Fibroblast of lung (primary cell): ENCODE measurements around the gene HCN1. TPM values are rescaled to one million over a fixed set of nuclear protein-coding genes. Genes with fewer than 3 reads are reported as not detected.
A peak's percentile ranks its signal among the peaks of the same experiment; 100 is the strongest.

Experiments used
- DNase-seq, 2 donors: peaks; one replicate each; pipeline versions ENCODE4 v3.0.0 to v3.0.0-alpha.2; 2010; ENCODE audit warnings: low read depth in 2 of 2
- H2AFZ ChIP-seq: 2 replicates; pipeline ENCODE4 v1.5.1; 2012; ENCODE audit warnings: low read length, control low read depth, inconsistent platforms
- H3K27ac ChIP-seq: 2 replicates; pipeline ENCODE4 v1.5.1; 2011; ENCODE audit warnings: low read length, control low read depth; ENCODE audit not compliant: insufficient read depth
- H3K27me3 ChIP-seq: 2 replicates; pipeline ENCODE4 v1.5.1; 2011; ENCODE audit warnings: mild to moderate bottlenecking, low read length; ENCODE audit not compliant: control insufficient read depth, insufficient read depth
- H3K36me3 ChIP-seq: 2 replicates; pipeline ENCODE4 v1.5.1; 2011; ENCODE audit warnings: low read length; ENCODE audit not compliant: control insufficient read depth, insufficient read depth
- H3K4me1 ChIP-seq: 2 replicates; pipeline ENCODE4 v1.5.1; 2011; ENCODE audit warnings: low read length; ENCODE audit not compliant: control insufficient read depth, insufficient read depth; ENCODE audit errors: extremely low read depth
- H3K4me2 ChIP-seq: 2 replicates; pipeline ENCODE4 v1.5.1; 2011; ENCODE audit warnings: low read length, control low read depth; ENCODE audit not compliant: insufficient read depth; ENCODE audit errors: extremely low read depth
- H3K4me3 ChIP-seq, 4 experiments: fragments of 200-600 bp in 1 of 4; sonication (generic) in 1 of 4; replicated peaks in 1 of 4; 2 replicates each; pipeline ENCODE4 v1.5.1; 2011 to 2016; ENCODE audit warnings: low read length in 4 of 4, low read depth in 3 of 4, mild to moderate bottlenecking in 3 of 4, control low read depth in 2 of 4, inconsistent platforms in 1 of 4, mixed read lengths in 1 of 4; ENCODE audit not compliant: insufficient read depth in 1 of 4; ENCODE audit errors: control extremely low read depth in 1 of 4
- H3K79me2 ChIP-seq: 2 replicates; pipeline ENCODE4 v1.5.1; 2012; ENCODE audit warnings: mild to moderate bottlenecking, low read length, inconsistent platforms; ENCODE audit not compliant: control insufficient read depth, insufficient read depth
- H3K9ac ChIP-seq: 2 replicates; pipeline ENCODE4 v1.5.1; 2011; ENCODE audit warnings: mild to moderate bottlenecking, low read length, control low read depth; ENCODE audit not compliant: insufficient read depth
- H3K9me3 ChIP-seq: 2 replicates; pipeline ENCODE4 v1.5.1; 2012; ENCODE audit warnings: low read depth, low read length; ENCODE audit not compliant: control insufficient read depth, insufficient read depth
- H4K20me1 ChIP-seq: 2 replicates; pipeline ENCODE4 v1.5.1; 2011; ENCODE audit warnings: low read length; ENCODE audit not compliant: control insufficient read depth, insufficient read depth; ENCODE audit errors: extremely low read depth
- CTCF ChIP-seq, 2 donors: IDR thresholded peaks in 1 of 2; conservative IDR thresholded peaks in 1 of 2; 1 replicate in 1 of 2; 2 replicates in 1 of 2; pipeline ENCODE4 v1.5.1; 2011 to 2012; ENCODE audit warnings: low read length in 2 of 2, control low read depth in 1 of 2, inconsistent platforms in 1 of 2, low read depth in 1 of 2, mild to moderate bottlenecking in 1 of 2
- EZH2 ChIP-seq: IDR thresholded peaks from 2 replicates; pipeline ENCODE4 v1.5.1; 2012; ENCODE audit warnings: low read length, control low read depth, mild to moderate bottlenecking; ENCODE audit errors: missing control alignments
- polyA plus RNA-seq, 2 donors: library from polyadenylated mRNA; depleted of rRNA in 1 of 2; stranded (reverse) in 1 of 2; unstranded in 1 of 2; fragments of >200 nt; gene quantifications; 2 replicates each; pipeline ENCODE4 v1.2.1, GENCODE V29; 2011 to 2012; ENCODE audit warnings: missing spikeins in 1 of 2
- total RNA-seq: library from RNA; depleted of rRNA; stranded (reverse); fragments of >200 nt; gene quantifications from 2 replicates; pipeline ENCODE4 v1.2.1, GENCODE V29; 2014

Gene HCN1
- total and polyA plus RNA-seq, 2 donors (not counting 1 experiment from before 2014, with no cell fraction given), result not detected

DNA sequence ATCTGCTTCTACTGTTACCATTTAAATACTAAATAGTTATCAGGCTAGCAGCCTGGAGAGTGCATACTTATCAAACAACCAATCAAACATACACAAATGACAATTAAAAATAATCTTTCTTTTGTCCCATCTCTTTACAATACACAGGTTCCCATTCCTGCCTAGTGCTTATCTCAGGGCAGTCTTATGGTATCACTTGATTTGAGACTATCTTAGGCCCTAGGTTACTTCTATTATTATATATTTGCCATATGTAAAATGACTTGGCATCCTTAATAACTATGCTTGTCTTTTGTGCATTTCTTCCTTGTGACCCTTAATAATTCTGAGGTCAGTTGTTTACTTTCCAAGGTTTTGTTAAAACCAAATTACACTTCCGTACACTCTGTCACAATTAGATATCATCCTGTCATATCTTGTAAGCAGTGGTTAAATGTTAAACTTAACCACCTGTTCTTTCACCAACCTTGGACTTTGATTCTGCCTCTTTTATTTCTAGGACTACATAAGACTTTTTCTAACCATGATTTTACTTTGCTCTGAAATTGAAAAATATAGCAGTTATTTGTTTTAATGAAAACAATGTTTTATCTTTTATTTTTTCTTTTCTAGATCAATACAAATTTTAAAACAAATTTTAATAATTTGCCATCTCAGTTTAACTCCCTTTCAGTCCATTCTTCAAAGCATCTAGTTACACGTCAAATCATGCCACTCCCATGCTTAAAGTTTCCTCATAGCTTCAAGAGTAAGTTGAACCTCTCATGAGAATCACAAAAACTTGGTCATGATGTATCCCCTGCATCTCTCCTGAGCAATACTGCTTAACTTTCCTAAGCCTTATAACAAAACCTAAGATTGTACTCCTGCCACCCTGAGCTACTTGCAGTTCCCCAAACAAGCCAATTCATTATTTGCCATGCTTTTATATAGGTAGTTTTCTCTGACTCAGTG is 281.3 kb downstream of the HCN1 start:
- H3K4me1 ChIP-seq, result no peaks in the 10 kb centered on the region
- no peak for TF ChIP-seq CTCF (conservative IDR thresholded peaks at IDR 0.05 in 1 of 2, IDR thresholded peaks at IDR 0.05 in 1 of 2; ENCODE audit: low read depth in 1 of 2, low read length in 2 of 2)
- TF ChIP-seq EZH2, result no peak
- no peaks in the 10 kb centered on the region for H4K20me1 ChIP-seq
- no peaks in the 10 kb centered on the region for H3K79me2 ChIP-seq
- H3K4me2 ChIP-seq, result no peak overlapping the region
- no peak overlapping the region for H3K9ac ChIP-seq
- H2AFZ ChIP-seq, result no peak overlapping the region
- no peak overlapping the region for H3K4me3 ChIP-seq
- H3K9me3 ChIP-seq, result no peaks in the 10 kb centered on the region
- H3K36me3 ChIP-seq, result no peaks in the 10 kb centered on the region
- no peak overlapping the region for H3K27ac ChIP-seq
- no peaks in the 10 kb centered on the region for H3K27me3 ChIP-seq
- no peak for DNase-seq

GRCh38 chr5:45411971-45412612 is 284.1 kb downstream of the HCN1 start:
- TF ChIP-seq CTCF (conservative IDR thresholded peaks at IDR 0.05 in 1 of 2, IDR thresholded peaks at IDR 0.05 in 1 of 2; ENCODE audit: low read depth in 1 of 2, low read length in 2 of 2) (no peak), EZH2 (no peak)
- no peak overlapping the region for H3K9ac ChIP-seq
- H4K20me1 ChIP-seq, result no peaks in the 10 kb centered on the region
- DNase-seq, result peak; percentile 11 to 33
- no peaks in the 10 kb centered on the region for H3K36me3 ChIP-seq
- H3K4me3 ChIP-seq, result no peak overlapping the region
- no peaks in the 10 kb centered on the region for H3K27me3 ChIP-seq
- H3K4me1 ChIP-seq, result no peaks in the 10 kb centered on the region
- H3K27ac ChIP-seq, result no peak overlapping the region
- no peaks in the 10 kb centered on the region for H3K9me3 ChIP-seq
- H3K79me2 ChIP-seq, result no peaks in the 10 kb centered on the region
- H3K4me2 ChIP-seq, result no peak overlapping the region
- no peak overlapping the region for H2AFZ ChIP-seq

- Histone ChIP-seq H3K27ac (no peak overlapping the region), H3K4me2 (no peak overlapping the region), H2AFZ (no peak overlapping the region), H3K9me3 (no peaks in the 10 kb centered on the region), H3K4me3 (no peak overlapping the region), H3K27me3 (no peaks in the 10 kb centered on the region), H3K79me2 (no peaks in the 10 kb centered on the region), H4K20me1 (no peaks in the 10 kb centered on the region), H3K4me1 (no peaks in the 10 kb centered on the region), H3K36me3 (no peaks in the 10 kb centered on the region), H3K9ac (no peak overlapping the region)
- TF ChIP-seq EZH2 (no peak), CTCF (conservative IDR thresholded peaks at IDR 0.05 in 1 of 2, IDR thresholded peaks at IDR 0.05 in 1 of 2; ENCODE audit: low read depth in 1 of 2, low read length in 2 of 2) (no peak)
- DNase-seq, result no peak
Observed at GRCh38 chr5:45410304-45410995, 285.7 kb downstream of the HCN1 start.
